Suprapubic skin (tissue), 4 donors: ENCODE results near the gene FOXJ3.

Source experiments
- EP300 ChIP-seq: sonication (generic); formaldehyde crosslinking; IDR thresholded peaks from one replicate; pipeline ENCODE4 v1.6.1; 2017; ENCODE audit warnings: antibody characterized with exemption
- POLR2A ChIP-seq, 2 donors: fragments of 450-650 bp; IDR thresholded peaks; one replicate each; pipeline ENCODE4 v1.6.1; 2017; ENCODE audit warnings: antibody characterized with exemption in 2 of 2, mild to moderate bottlenecking in 2 of 2, moderate library complexity in 2 of 2
- POLR2AphosphoS5 ChIP-seq, 3 donors: sonication (generic); formaldehyde crosslinking; IDR thresholded peaks; one replicate each; pipeline ENCODE4 v1.6.1; 2017; ENCODE audit warnings: antibody characterized with exemption in 3 of 3
- TF ChIP-seq, protein P1 (sequence below), 2 donors: fragments of 200-600 bp in 1 of 2; fragments of 450-650 bp in 1 of 2; sonication (generic) in 1 of 2; IDR thresholded peaks; one replicate each; pipeline ENCODE4 v1.5.1; 2016 to 2019; ENCODE audit warnings: antibody characterized with exemption in 2 of 2, mild to moderate bottlenecking in 1 of 2, moderate library complexity in 1 of 2

DNA sequence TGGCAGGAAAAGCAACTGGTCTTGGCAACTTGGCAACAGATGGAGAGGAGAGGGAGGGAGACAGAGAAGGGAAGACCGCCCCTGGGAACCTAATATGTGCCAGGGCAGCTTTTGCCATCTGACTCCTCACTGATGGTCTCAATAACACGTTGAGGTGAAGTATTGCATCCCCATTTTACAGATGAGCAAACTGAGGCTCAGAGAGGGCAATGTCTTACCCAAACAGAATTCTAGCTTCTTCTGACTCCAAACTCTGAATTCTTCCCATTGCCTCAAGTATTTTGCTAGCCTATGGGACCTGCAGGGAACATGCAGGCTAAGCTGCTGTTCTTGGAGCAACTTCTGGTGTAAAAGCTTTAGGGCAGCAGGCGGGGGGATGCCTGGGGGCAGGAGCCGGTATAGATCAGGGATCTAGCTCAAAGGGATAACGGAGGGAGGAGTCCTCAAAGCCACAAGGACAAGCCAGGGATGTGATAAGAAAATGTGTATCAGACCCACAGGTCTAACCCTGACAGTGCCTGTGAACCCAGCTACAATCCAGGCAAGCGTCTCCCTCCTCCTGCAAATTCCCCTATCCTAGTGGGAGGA is 163.3 kb downstream of the FOXJ3 start:
- TF ChIP-seq, protein P1, sequence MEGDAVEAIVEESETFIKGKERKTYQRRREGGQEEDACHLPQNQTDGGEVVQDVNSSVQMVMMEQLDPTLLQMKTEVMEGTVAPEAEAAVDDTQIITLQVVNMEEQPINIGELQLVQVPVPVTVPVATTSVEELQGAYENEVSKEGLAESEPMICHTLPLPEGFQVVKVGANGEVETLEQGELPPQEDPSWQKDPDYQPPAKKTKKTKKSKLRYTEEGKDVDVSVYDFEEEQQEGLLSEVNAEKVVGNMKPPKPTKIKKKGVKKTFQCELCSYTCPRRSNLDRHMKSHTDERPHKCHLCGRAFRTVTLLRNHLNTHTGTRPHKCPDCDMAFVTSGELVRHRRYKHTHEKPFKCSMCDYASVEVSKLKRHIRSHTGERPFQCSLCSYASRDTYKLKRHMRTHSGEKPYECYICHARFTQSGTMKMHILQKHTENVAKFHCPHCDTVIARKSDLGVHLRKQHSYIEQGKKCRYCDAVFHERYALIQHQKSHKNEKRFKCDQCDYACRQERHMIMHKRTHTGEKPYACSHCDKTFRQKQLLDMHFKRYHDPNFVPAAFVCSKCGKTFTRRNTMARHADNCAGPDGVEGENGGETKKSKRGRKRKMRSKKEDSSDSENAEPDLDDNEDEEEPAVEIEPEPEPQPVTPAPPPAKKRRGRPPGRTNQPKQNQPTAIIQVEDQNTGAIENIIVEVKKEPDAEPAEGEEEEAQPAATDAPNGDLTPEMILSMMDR (IDR thresholded peaks at IDR 0.05), result no peak
- TF ChIP-seq POLR2AphosphoS5 (IDR thresholded peaks at IDR 0.05) (no peak), POLR2A (IDR thresholded peaks at IDR 0.05) (no peak), EP300 (no peak)
